Stimulated activated naive B cell treated with anti-CD40 and anti-IgM and Interleukin-4, amounts not matched to agents 10 μg/mL and 1 μg/mL and 100 μg/mL, for 72 hours (primary cell): ENCODE measurements around the gene PPP6R1.

ENCODE experiments used
- ATAC-seq, 2 donors: fragments of 150-1000 bp; cut with Tn5 transposase; replicated peaks; 2 replicates each; pipeline ENCODE4 v1.10.0; 2021; ENCODE audit warnings: moderate library complexity in 1 of 2
- DNase-seq: peaks from one replicate; pipeline ENCODE4 v3.0.0; 2021
- H3K27ac Mint-ChIP-seq: one replicate; pipeline ENCODE4 v1.8.0; 2022; ENCODE audit warnings: mild to moderate bottlenecking, mixed read lengths
- H3K27me3 Mint-ChIP-seq, 2 donors: one replicate each; pipeline ENCODE4 v1.8.0; 2022; ENCODE audit warnings: mixed read lengths in 2 of 2
- H3K36me3 Mint-ChIP-seq, 2 donors: one replicate each; pipeline ENCODE4 v1.8.0; 2022; ENCODE audit warnings: mixed read lengths in 2 of 2, mild to moderate bottlenecking in 1 of 2
- H3K4me1 Mint-ChIP-seq, 2 donors: one replicate each; pipeline ENCODE4 v1.8.0; 2022; ENCODE audit warnings: mixed read lengths in 2 of 2, mild to moderate bottlenecking in 1 of 2
- H3K4me3 Mint-ChIP-seq, 2 donors: one replicate each; pipeline ENCODE4 v1.8.0; 2022; ENCODE audit warnings: mild to moderate bottlenecking in 2 of 2, mixed read lengths in 2 of 2, moderate library complexity in 1 of 2
- H3K9me3 Mint-ChIP-seq, 2 donors: one replicate each; pipeline ENCODE4 v1.8.0; 2022; ENCODE audit warnings: mixed read lengths in 2 of 2, mild to moderate bottlenecking in 1 of 2

Gene PPP6R1

GRCh38 chr19:55258828-55259539 is at the start of gene PPP6R1:
Gene PPP6R1 (minus strand): TSS chr19:55259017. CDS start chr19:55247103, 11,914 bp downstream.
- ATAC-seq (peak; percentile 77 to 78), DNase-seq (peak; percentile 97)
- H3K27me3 Mint-ChIP-seq, result no peaks in the 10 kb centered on the region
- peaks cover 25 to 53% of the 10 kb centered on the region in 2 donors for H3K4me1 Mint-ChIP-seq
- H3K4me3 Mint-ChIP-seq, result peak within 1 kb of the TSS; percentile 95 to 98
- H3K27ac Mint-ChIP-seq, result peak within 1 kb of the TSS; percentile 98
- no peaks in the 10 kb centered on the region for H3K9me3 Mint-ChIP-seq
- H3K36me3 Mint-ChIP-seq, result peaks cover 37 to 44% of the 10 kb centered on the region in 2 donors

- Mint-ChIP-seq H3K27me3 (no peaks in the 10 kb centered on the region), H3K4me3 (no peak overlapping the region), H3K27ac (no peak overlapping the region), H3K9me3 (peaks cover 0 to 2% of the 10 kb centered on the region in 2 donors), H3K4me1 (peaks cover 0 to 2% of the 10 kb centered on the region in 2 donors), H3K36me3 (peaks cover 3 to 5% of the 10 kb centered on the region in 2 donors)
- ATAC-seq (no peak), DNase-seq (no peak)
These were observed 49.5 kb upstream of the PPP6R1 start for GRCh38 chr19:55308281-55308680.

- Mint-ChIP-seq H3K9me3 (peaks cover 0 to 2% of the 10 kb centered on the region in 2 donors), H3K4me3 (no peak overlapping the region)
- ATAC-seq, result no peak
These were observed 47.9 kb upstream of the PPP6R1 start for GRCh38 chr19:55306712-55307111.

DNA sequence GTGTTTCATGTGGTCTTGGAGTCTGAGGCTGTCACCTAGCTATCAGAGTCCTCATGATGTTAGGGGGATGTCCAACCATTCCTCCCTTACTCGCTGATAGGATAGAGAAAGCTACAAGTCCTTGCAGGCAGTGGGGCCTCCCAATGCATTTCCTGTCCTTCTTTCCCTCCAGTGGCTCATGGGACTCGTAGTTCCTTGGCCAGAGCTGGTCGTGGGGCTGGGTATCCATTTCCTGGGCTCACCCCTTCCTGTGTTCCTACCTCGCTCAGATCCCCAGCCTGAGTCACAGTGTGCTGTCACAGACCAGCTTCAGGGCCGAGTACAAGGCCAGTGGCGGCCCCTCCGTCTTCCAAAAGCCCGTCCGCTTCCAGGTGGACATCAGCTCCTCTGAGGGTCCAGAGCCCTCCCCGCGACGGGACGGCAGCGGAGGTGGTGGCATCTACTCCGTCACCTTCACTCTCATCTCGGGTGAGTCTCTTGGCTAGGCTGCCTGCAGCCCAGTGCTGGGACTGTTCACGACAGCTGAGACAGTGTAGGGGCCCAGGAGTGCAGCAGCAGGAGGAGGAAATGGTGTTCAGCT is 47.3 kb upstream of the PPP6R1 start:
- peaks cover 3 to 5% of the 10 kb centered on the region in 2 donors for H3K36me3 Mint-ChIP-seq
- H3K27me3 Mint-ChIP-seq, result no peaks in the 10 kb centered on the region
- H3K4me3 Mint-ChIP-seq, result no peak overlapping the region
- ATAC-seq (no peak), DNase-seq (no peak)
- H3K9me3 Mint-ChIP-seq, result peaks cover 0 to 2% of the 10 kb centered on the region in 2 donors
- peaks cover 3 to 13% of the 10 kb centered on the region in 2 donors for H3K4me1 Mint-ChIP-seq
- no peak overlapping the region for H3K27ac Mint-ChIP-seq

More at GRCh38 chr19:55306712-55307111, 47.9 kb upstream of the PPP6R1 start:
- no peaks in the 10 kb centered on the region for H3K27me3 Mint-ChIP-seq
- H3K36me3 Mint-ChIP-seq, result peaks cover 3 to 5% of the 10 kb centered on the region in 2 donors
- DNase-seq, result no peak
- H3K4me1 Mint-ChIP-seq, result peaks cover 2 to 8% of the 10 kb centered on the region in 2 donors
- H3K27ac Mint-ChIP-seq, result no peak overlapping the region

GRCh38 chr19:55305491-55305890 is 46.7 kb upstream of the PPP6R1 start:
- H3K4me3 Mint-ChIP-seq, result no peak overlapping the region
- H3K36me3 Mint-ChIP-seq, result peaks cover 3 to 5% of the 10 kb centered on the region in 2 donors
- H3K9me3 Mint-ChIP-seq, result peaks cover 0 to 2% of the 10 kb centered on the region in 2 donors
- no peak overlapping the region for H3K27ac Mint-ChIP-seq
- DNase-seq, result no peak
- H3K4me1 Mint-ChIP-seq, result peaks cover 3 to 13% of the 10 kb centered on the region in 2 donors
- H3K27me3 Mint-ChIP-seq, result no peaks in the 10 kb centered on the region
- ATAC-seq, result peak; percentile 61 to 66

GRCh38 chr19:55304980-55305379 is 46.2 kb upstream of the PPP6R1 start:
- no peak overlapping the region for H3K4me3 Mint-ChIP-seq

DNA sequence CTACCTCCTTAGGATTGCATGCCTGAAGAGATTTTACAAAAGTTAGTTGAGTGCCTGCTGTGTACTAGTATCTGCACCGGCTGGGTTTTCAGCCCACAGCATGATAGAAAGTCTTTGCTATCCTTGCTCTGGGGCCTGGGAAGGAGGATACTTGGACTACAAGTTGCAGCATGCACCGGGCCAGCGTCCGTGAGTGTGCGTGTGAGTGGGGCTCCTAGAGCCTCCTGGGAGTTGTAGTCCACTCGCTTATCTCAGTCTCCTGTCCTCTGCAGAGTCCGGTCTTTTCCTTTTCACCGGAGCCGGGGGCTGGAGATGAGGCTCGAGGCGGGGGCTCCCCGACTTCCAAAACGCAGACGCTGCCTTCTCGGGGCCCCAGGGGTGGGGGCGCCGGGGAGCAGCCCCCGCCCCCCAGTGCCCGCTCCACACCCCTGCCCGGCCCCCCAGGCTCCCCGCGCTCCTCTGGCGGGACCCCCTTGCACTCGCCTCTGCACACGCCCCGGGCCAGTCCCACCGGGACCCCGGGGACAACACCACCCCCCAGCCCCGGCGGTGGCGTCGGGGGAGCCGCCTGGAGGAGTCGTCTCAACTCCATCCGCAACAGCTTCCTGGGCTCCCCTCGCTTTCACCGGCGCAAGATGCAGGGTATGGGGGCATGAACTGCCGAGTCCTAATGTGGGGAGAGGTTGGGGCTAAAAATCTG is 45.6 kb upstream of the PPP6R1 start:
- peaks cover 5 to 6% of the 10 kb centered on the region in 2 donors for H3K27me3 Mint-ChIP-seq
- no peak overlapping the region for H3K27ac Mint-ChIP-seq
- peaks cover 0 to 2% of the 10 kb centered on the region in 2 donors for H3K9me3 Mint-ChIP-seq
- DNase-seq (no peak), ATAC-seq (no peak)
- peaks cover 0 to 3% of the 10 kb centered on the region in 2 donors for H3K36me3 Mint-ChIP-seq
- H3K4me3 Mint-ChIP-seq, result no peak overlapping the region
- peaks cover 3 to 13% of the 10 kb centered on the region in 2 donors for H3K4me1 Mint-ChIP-seq

More at GRCh38 chr19:55304980-55305379, 46.2 kb upstream of the PPP6R1 start:
- Mint-ChIP-seq H3K4me1 (peaks cover 3 to 13% of the 10 kb centered on the region in 2 donors), H3K36me3 (peaks cover 0 to 3% of the 10 kb centered on the region in 2 donors), H3K27ac (no peak overlapping the region), H3K9me3 (peaks cover 0 to 2% of the 10 kb centered on the region in 2 donors), H3K27me3 (peaks cover under 1 to 2% of the 10 kb centered on the region in 2 donors)
- no peak for DNase-seq
- no peak for ATAC-seq

DNA sequence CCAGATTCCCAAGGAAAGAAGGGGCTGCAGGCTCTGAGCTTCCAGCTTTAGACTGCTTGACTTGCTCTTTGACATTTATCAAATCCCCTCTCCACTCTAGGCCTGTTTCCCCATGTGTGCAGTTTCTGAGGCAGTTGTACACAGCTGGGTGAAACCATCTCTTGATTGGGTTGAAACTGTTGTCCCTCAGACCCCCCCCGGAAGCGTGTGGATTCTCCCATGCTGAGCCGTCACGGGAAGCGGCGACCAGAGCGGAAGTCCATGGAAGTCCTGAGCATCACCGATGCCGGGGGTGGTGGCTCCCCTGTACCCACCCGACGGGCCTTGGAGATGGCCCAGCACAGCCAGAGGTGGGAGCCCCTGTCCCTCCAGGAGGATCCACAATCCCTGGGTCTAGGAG is 44.7 kb upstream of the PPP6R1 start:
- DNase-seq, result no peak
- peaks cover 0 to 2% of the 10 kb centered on the region in 2 donors for H3K9me3 Mint-ChIP-seq
- no peak overlapping the region for H3K27ac Mint-ChIP-seq
- peaks cover 5 to 6% of the 10 kb centered on the region in 2 donors for H3K27me3 Mint-ChIP-seq
- peaks cover 0 to 3% of the 10 kb centered on the region in 2 donors for H3K36me3 Mint-ChIP-seq
- no peak for ATAC-seq
- peaks cover 3 to 13% of the 10 kb centered on the region in 2 donors for H3K4me1 Mint-ChIP-seq
- no peak overlapping the region for H3K4me3 Mint-ChIP-seq

GRCh38 chr19:55302318-55302703 is 43.5 kb upstream of the PPP6R1 start:
- peak overlapping the region; percentile 90 to 96 for H3K4me3 Mint-ChIP-seq
- H3K9me3 Mint-ChIP-seq, result peaks cover 0 to 2% of the 10 kb centered on the region in 2 donors
- H3K27me3 Mint-ChIP-seq, result peaks cover 5 to 6% of the 10 kb centered on the region in 2 donors
- DNase-seq, result no peak
- ATAC-seq, result no peak
- peaks cover 3 to 13% of the 10 kb centered on the region in 2 donors for H3K4me1 Mint-ChIP-seq
- H3K27ac Mint-ChIP-seq, result peak overlapping the region; percentile 78
- H3K36me3 Mint-ChIP-seq, result peaks cover 0 to 3% of the 10 kb centered on the region in 2 donors

GRCh38 chr19:55301459-55302317 is 42.9 kb upstream of the PPP6R1 start:
- ATAC-seq (peak; percentile 94), DNase-seq (peak; percentile 90)
- peak overlapping the region; percentile 90 to 96 for H3K4me3 Mint-ChIP-seq
- H3K36me3 Mint-ChIP-seq, result peaks cover 0 to 3% of the 10 kb centered on the region in 2 donors
- peaks cover 5 to 6% of the 10 kb centered on the region in 2 donors for H3K27me3 Mint-ChIP-seq
- peak overlapping the region; percentile 78 for H3K27ac Mint-ChIP-seq
- peaks cover 3 to 13% of the 10 kb centered on the region in 2 donors for H3K4me1 Mint-ChIP-seq
- H3K9me3 Mint-ChIP-seq, result peaks cover 0 to 2% of the 10 kb centered on the region in 2 donors

DNA sequence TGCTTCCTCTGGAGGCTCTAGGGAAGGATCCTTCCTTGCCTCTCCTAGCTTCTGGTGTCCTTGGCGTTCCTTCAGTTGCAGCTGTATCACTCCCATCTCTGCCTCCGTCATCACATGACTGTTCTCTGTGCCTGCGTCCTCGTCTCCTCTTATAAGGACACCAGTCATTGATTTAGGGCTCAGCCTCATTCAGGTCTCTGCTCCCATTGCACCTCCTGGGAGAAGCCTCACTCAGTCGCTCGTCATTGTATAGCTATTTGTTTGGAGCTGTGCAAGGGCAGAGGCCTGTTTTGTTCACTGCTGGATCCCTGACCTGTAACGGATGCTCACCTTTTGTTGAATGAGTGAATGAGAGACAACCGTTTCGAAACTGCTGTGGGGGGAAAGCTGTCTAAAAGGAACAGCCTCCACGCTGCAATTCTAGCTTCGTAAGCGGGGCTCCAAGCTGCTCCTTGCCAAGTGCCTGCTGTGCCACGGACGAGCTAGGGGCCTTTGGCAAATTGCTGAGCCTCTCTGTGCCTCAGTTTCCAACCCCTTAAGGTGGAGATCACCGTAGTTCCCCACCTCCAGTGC is 42.2 kb upstream of the PPP6R1 start:
- Mint-ChIP-seq H3K4me3 (peak overlapping the region; percentile 90 to 96), H3K27me3 (peaks cover 5 to 6% of the 10 kb centered on the region in 2 donors), H3K27ac (peak overlapping the region; percentile 78), H3K36me3 (peaks cover 0 to 3% of the 10 kb centered on the region in 2 donors), H3K4me1 (peaks cover 3 to 13% of the 10 kb centered on the region in 2 donors), H3K9me3 (peaks cover 0 to 2% of the 10 kb centered on the region in 2 donors)
- no peak for ATAC-seq
- no peak for DNase-seq

- ATAC-seq (no peak), DNase-seq (no peak)
- H3K4me1 Mint-ChIP-seq, result peaks cover 2 to 13% of the 10 kb centered on the region in 2 donors
- no peak overlapping the region for H3K27ac Mint-ChIP-seq
- peaks cover 5 to 6% of the 10 kb centered on the region in 2 donors for H3K27me3 Mint-ChIP-seq
- no peaks in the 10 kb centered on the region for H3K9me3 Mint-ChIP-seq
- no peak overlapping the region for H3K4me3 Mint-ChIP-seq
- no peaks in the 10 kb centered on the region for H3K36me3 Mint-ChIP-seq
These were observed 41.2 kb upstream of the PPP6R1 start for GRCh38 chr19:55299991-55300390.

DNA sequence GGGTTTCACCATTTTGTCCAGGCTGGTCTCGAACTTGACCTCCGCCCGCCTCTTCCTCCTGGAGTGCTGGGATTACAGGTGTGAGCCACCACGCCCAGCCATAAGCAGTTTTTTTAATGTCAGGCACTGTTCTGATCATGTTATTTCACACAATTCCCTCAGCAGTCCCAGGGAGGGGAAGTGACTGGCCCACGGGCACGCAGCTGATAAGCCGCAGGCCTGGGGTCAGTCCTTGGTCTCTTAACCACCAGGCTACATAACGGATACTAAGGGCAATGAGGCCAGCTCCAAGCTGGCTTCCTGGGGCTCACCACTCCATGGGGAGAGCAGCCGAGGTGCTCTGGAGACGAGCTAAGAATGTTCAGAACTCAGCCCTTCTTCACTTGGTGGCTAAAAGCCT is 38.5 kb upstream of the PPP6R1 start:
- H3K4me3 Mint-ChIP-seq, result no peak overlapping the region
- H3K36me3 Mint-ChIP-seq, result no peaks in the 10 kb centered on the region
- peaks cover 2 to 11% of the 10 kb centered on the region in 2 donors for H3K4me1 Mint-ChIP-seq
- no peaks in the 10 kb centered on the region for H3K9me3 Mint-ChIP-seq
- no peak for ATAC-seq
- H3K27me3 Mint-ChIP-seq, result peaks cover 5 to 6% of the 10 kb centered on the region in 2 donors
- no peak for DNase-seq
- H3K27ac Mint-ChIP-seq, result no peak overlapping the region
